ENCODE measurements around the gene CCDC57. TPM values are rescaled to one million over a fixed set of nuclear protein-coding genes. Genes with fewer than 3 reads are reported as not detected.

The CCDC57 gene
- total and polyA plus RNA-seq, 9 of the 15 experiments (the other 6 are each of a cell fraction or from before 2014, with no cell fraction given) = 0.83 to 36.2 (median 13.6) TPM

GRCh38 chr17:82231562-82232321 is 19.1 kb upstream of the CCDC57 start:
- peak overlapping the region; percentile 72 for H3K4me2 ChIP-seq (ENCODE audit: insufficient read depth, low read length)
- peak; percentile 87 for FAIRE-seq
- TF ChIP-seq NFIC (IDR thresholded peaks at IDR 0.05) = no peak
- TF ChIP-seq, protein P1, sequence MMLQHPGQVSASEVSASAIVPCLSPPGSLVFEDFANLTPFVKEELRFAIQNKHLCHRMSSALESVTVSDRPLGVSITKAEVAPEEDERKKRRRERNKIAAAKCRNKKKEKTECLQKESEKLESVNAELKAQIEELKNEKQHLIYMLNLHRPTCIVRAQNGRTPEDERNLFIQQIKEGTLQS (IDR thresholded peaks at IDR 0.05) = 0 out of 2 replicates have a peak, but pooled peaks have one; percentile 9
- TF ChIP-seq, protein P1 (CRISPR knock-in tag; conservative IDR thresholded peaks at IDR 0.05) = no peak
- peak; percentile 32; the same call in 1 of the 2 replicates for TF ChIP-seq L3MBTL2 (IDR thresholded peaks at IDR 0.05)
- TF ChIP-seq, protein P2, sequence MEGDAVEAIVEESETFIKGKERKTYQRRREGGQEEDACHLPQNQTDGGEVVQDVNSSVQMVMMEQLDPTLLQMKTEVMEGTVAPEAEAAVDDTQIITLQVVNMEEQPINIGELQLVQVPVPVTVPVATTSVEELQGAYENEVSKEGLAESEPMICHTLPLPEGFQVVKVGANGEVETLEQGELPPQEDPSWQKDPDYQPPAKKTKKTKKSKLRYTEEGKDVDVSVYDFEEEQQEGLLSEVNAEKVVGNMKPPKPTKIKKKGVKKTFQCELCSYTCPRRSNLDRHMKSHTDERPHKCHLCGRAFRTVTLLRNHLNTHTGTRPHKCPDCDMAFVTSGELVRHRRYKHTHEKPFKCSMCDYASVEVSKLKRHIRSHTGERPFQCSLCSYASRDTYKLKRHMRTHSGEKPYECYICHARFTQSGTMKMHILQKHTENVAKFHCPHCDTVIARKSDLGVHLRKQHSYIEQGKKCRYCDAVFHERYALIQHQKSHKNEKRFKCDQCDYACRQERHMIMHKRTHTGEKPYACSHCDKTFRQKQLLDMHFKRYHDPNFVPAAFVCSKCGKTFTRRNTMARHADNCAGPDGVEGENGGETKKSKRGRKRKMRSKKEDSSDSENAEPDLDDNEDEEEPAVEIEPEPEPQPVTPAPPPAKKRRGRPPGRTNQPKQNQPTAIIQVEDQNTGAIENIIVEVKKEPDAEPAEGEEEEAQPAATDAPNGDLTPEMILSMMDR (IDR thresholded peaks at IDR 0.05 in 2 of 3, conservative IDR thresholded peaks at IDR 0.05 in 1 of 3; ENCODE audit: insufficient read depth in 2 of 3, low read depth in 1 of 3, low read length in 3 of 3) = no peak
- peak; percentile 52; the same call in 1 of the 2 replicates for TF ChIP-seq PHF8 (IDR thresholded peaks at IDR 0.05; ENCODE audit: borderline replicate concordance, low read length)
- TF ChIP-seq ELF2 (CRISPR knock-in tag; IDR thresholded peaks at IDR 0.05) = peak; percentile 75; the same call in 1 of the 2 replicates
- TF ChIP-seq CCNT2 (IDR thresholded peaks at IDR 0.05; ENCODE audit: borderline replicate concordance, extremely low read depth, insufficient read length, low read depth, low read length) = peak; percentile 18
- TF ChIP-seq CXXC5 (CRISPR knock-in tag; IDR thresholded peaks at IDR 0.05) = peak; percentile 40; the same call in 1 of the 2 replicates
- 0 out of 2 replicates have a peak, but pooled peaks have one; percentile 7 for TF ChIP-seq BHLHE40 (IDR thresholded peaks at IDR 0.05; ENCODE audit: low read length)
- TF ChIP-seq SUPT5H (IDR thresholded peaks at IDR 0.05) = peak; percentile 51; the same call in 1 of the 2 replicates
- peak in 1 of 2 experiments; percentile 44; a peak in 2 of 4 replicates for TF ChIP-seq HDAC1 (IDR thresholded peaks at IDR 0.05)
- TF ChIP-seq ELF1 (tag; IDR thresholded peaks at IDR 0.05) = peak; percentile 86
- peak; percentile 24 for TF ChIP-seq GABPA (tag; conservative IDR thresholded peaks at IDR 0.05; ENCODE audit: low read depth)
- TF ChIP-seq MAZ (CRISPR knock-in tag; conservative IDR thresholded peaks at IDR 0.05 in 1 of 2, IDR thresholded peaks at IDR 0.05 in 1 of 2) = peak; percentile 10 to 72
- TF ChIP-seq RCOR1 (IDR thresholded peaks at IDR 0.05; ENCODE audit: borderline replicate concordance in 1 of 2, low read depth in 2 of 2, low read length in 2 of 2) = peak in 1 of 2 experiments; percentile 52; a peak in 1 of 4 replicates
- no peak for TF ChIP-seq ZNF212 (CRISPR knock-in tag; IDR thresholded peaks at IDR 0.05)
- TF ChIP-seq ADNP (tag; IDR thresholded peaks at IDR 0.05) = no peak
- no peak for TF ChIP-seq FOXJ2 (tag; IDR thresholded peaks at IDR 0.05)
- 0 out of 2 replicates have a peak, but pooled peaks have one; percentile 10 for TF ChIP-seq MBD2 (IDR thresholded peaks at IDR 0.05; ENCODE audit: borderline replicate concordance, low read depth)

More at GRCh38 chr17:82231562-82232321, 19.1 kb upstream of the CCDC57 start:
- Histone ChIP-seq H3K36me3 (ENCODE audit: control insufficient read depth, insufficient read depth, low read length) (no peaks in the 10 kb centered on the region), H3K9me3 (replicated peaks; ENCODE audit: control insufficient read depth, insufficient read depth, low read depth, low read length) (no peaks in the 10 kb centered on the region), H4K20me1 (replicated peaks; ENCODE audit: control insufficient read depth, insufficient read depth, low read length) (no peaks in the 10 kb centered on the region), H3K27me3 (ENCODE audit: control insufficient read depth in 2 of 2, insufficient read depth in 2 of 2, low read length in 2 of 2) (no peaks in the 10 kb centered on the region), H3K4me3 (peak overlapping the region; percentile 40), H2AFZ (ENCODE audit: low read depth, low read length) (peak overlapping the region; percentile 87), H3K9me1 (ENCODE audit: control insufficient read depth, insufficient read depth, low read length) (no peaks in the 10 kb centered on the region), H3K9ac (ENCODE audit: insufficient read depth in 1 of 2, low read depth in 2 of 2, low read length in 2 of 2) (peak overlapping the region; percentile 74 to 83), H3K79me2 (ENCODE audit: control insufficient read depth, insufficient read depth, low read length) (peaks cover 3% of the 10 kb centered on the region; the same call in 1 of the 3 replicates), H3K27ac (ENCODE audit: extremely low read depth, low read depth, low read length) (peak overlapping the region; percentile 80), H3K4me1 (replicated peaks in 1 of 2; ENCODE audit: control insufficient read depth in 2 of 2, insufficient read depth in 2 of 2, low read length in 2 of 2) (peaks cover 35 to 92% of the 10 kb centered on the region in 2 experiments)
- BruUV-seq (replicated peaks) = no TSS peak
- CTCF ChIA-PET (ENCODE audit: low intra/inter-chr PET ratio) = no interaction called here
- ATAC-seq (peak; percentile 60), DNase-seq (ENCODE audit: extremely low read depth in 1 of 4, low spot score in 3 of 4) (peak; percentile 78 to 91 (median 83))
- 7% methylated on average over 30 of the region's 42 CpGs for WGBS (ENCODE audit: insufficient coverage, low coverage, missing lambda C conversion rate)
- in situ Hi-C loops (cut with MboI) (no loop called here), intact Hi-C loops (cut with micrococcal nuclease) (no loop called here)
- POLR2A ChIA-PET = interaction anchor here (0.6 to 1.6 kb wide), 8 partner anchors 10 to 221 kb away, joined by 3 to 8 read pairs (median 3); partner anchors contain the start of gene CD7
